Adipose tissue (tissue), 3 donors: ENCODE results near the gene ADARB2. TPM values are rescaled to one million over a fixed set of nuclear protein-coding genes. Genes with fewer than 3 reads are reported as not detected.
"Not testable (repeated sequence)": the region's sequence is repeated elsewhere in the genome, so short reads cannot be mapped to it uniquely, and the experiment has no call there.

ENCODE experiments used
- H3K27ac ChIP-seq: one replicate; pipeline ENCODE4 v1.5.1; 2013; ENCODE audit warnings: low read depth, low read length
- WGBS, 3 donors: extraction: QIAGEN DNeasy Blood & Tissue Kit; methylation state at CpG; one replicate each; pipeline ENCODE4 v1.1.7; 2013; 5-methylcytosine and 5-hydroxymethylcytosine counted together
- polyA plus RNA-seq, 3 donors: library from polyadenylated mRNA; stranded (reverse); fragments of 200-250 nt; gene quantifications; one replicate each; pipeline ENCODE4 v1.2.3, GENCODE V29; 2013
- donor health status: healthy with polysubstance abuse.
- donor health status: Bipolar disorder and iron deficiency.
- donor health status: healthy.

Gene ADARB2
- polyA plus RNA-seq, 3 donors, result 0.31 to 1.9 (median 0.56) TPM

GRCh38 chr10:1427521-1428186 lies 309.7 kb downstream of the ADARB2 start:
- WGBS, 3 donors, result 47 to 59% (median 54%) methylated on average over 3 of the region's 3 CpGs
- H3K27ac ChIP-seq, result not testable (repeated sequence)

GRCh38 chr10:1426786-1427185 lies 310.5 kb downstream of the ADARB2 start:
- 76 to 92% (median 88%) methylated on average over 6 of the region's 6 CpGs for WGBS, 3 donors

GRCh38 chr10:1425879-1426278 lies 311.4 kb downstream of the ADARB2 start:
- 29 to 59% (median 39%) methylated on average over 7 of the region's 7 CpGs for whole genome bisulfite sequencing, 3 donors
- H3K27ac ChIP-seq, result no peak overlapping the region

More at GRCh38 chr10:1426786-1427185, 310.5 kb downstream of the ADARB2 start:
- no peak overlapping the region for H3K27ac ChIP-seq

GRCh38 chr10:1424648-1425047 lies 312.7 kb downstream of the ADARB2 start:
- WGBS, 3 donors, result 72 to 80% (median 74%) methylated on average over 7 of the region's 7 CpGs
- no peak overlapping the region for H3K27ac ChIP-seq

GRCh38 chr10:1423676-1424253 lies 313.6 kb downstream of the ADARB2 start:
- 95 to 98% (median 95%) methylated on average over 2 of the region's 2 CpGs for WGBS, 3 donors

GRCh38 chr10:1422275-1422674 lies 315.1 kb downstream of the ADARB2 start:
- H3K27ac ChIP-seq, result no peak overlapping the region
- WGBS, 3 donors, result 83 to 90% (median 89%) methylated on average over 8 of the region's 8 CpGs

More at GRCh38 chr10:1423676-1424253, 313.6 kb downstream of the ADARB2 start:
- no peak overlapping the region for H3K27ac ChIP-seq

- H3K27ac ChIP-seq, result no peak overlapping the region
- WGBS, 3 donors, result 2 to 8% (median 3%) methylated on average over 25 of the region's 25 CpGs
Observed at GRCh38 chr10:1420661-1421362, 316.5 kb downstream of the ADARB2 start.

- WGBS, 3 donors, result 25 to 73% (median 64%) methylated on average over 9 of the region's 9 CpGs
- H3K27ac ChIP-seq, result no peak overlapping the region
Observed at GRCh38 chr10:1419796-1420610, 317.3 kb downstream of the ADARB2 start.

- 88 to 93% (median 89%) methylated on average over 17 of the region's 17 CpGs for WGBS, 3 donors
- no peak overlapping the region for H3K27ac ChIP-seq
Observed at GRCh38 chr10:1418031-1418550, 319.2 kb downstream of the ADARB2 start.

GRCh38 chr10:1417574-1417973 lies 319.8 kb downstream of the ADARB2 start:
- H3K27ac ChIP-seq, result no peak overlapping the region
- 92 to 95% (median 94%) methylated on average over 10 of the region's 10 CpGs for WGBS, 3 donors

GRCh38 chr10:1416456-1417037 lies 320.8 kb downstream of the ADARB2 start:
- H3K27ac ChIP-seq, result no peak overlapping the region
- WGBS, 3 donors, result 87 to 91% (median 91%) methylated on average over 8 of the region's 8 CpGs

GRCh38 chr10:1414893-1415292 lies 322.4 kb downstream of the ADARB2 start:
- H3K27ac ChIP-seq, result no peak overlapping the region

GRCh38 chr10:1414346-1414745 lies 323.0 kb downstream of the ADARB2 start:
- 49 to 61% (median 55%) methylated on average over 7 of the region's 7 CpGs for WGBS, 3 donors
- H3K27ac ChIP-seq, result not testable (repeated sequence)

GRCh38 chr10:1413823-1414222 lies 323.5 kb downstream of the ADARB2 start:
- 82 to 86% (median 83%) methylated on average over 7 of the region's 7 CpGs for WGBS, 3 donors
- no peak overlapping the region for H3K27ac ChIP-seq

GRCh38 chr10:1413256-1413655 lies 324.1 kb downstream of the ADARB2 start:
- WGBS, 3 donors, result 86 to 95% (median 89%) methylated on average over 11 of the region's 11 CpGs
- no peak overlapping the region for H3K27ac ChIP-seq

GRCh38 chr10:1412531-1413189 lies 324.7 kb downstream of the ADARB2 start:
- no peak overlapping the region for H3K27ac ChIP-seq
- 75 to 79% (median 78%) methylated on average over 19 of the region's 19 CpGs for WGBS, 3 donors

GRCh38 chr10:1411956-1412355 lies 325.4 kb downstream of the ADARB2 start:
- no peak overlapping the region for H3K27ac ChIP-seq
- WGBS, 3 donors, result 24 to 68% (median 28%) methylated on average over 17 of the region's 17 CpGs

- 86 to 90% (median 88%) methylated on average over 17 of the region's 17 CpGs for WGBS, 3 donors
- H3K27ac ChIP-seq, result no peak overlapping the region
Observed at GRCh38 chr10:1411451-1411850, 325.9 kb downstream of the ADARB2 start.
